HepG2 (cell line): Measurements from ENCODE around the gene GGTLC1. TPM values are rescaled to one million over a fixed set of nuclear protein-coding genes. Genes with fewer than 3 reads are reported as not detected.
"Not testable (repeated sequence)": the region's sequence is repeated elsewhere in the genome, so short reads cannot be mapped to it uniquely, and the experiment has no call there.

Experiments used
- ATAC-seq: fragments of 200-7000 bp; cut with Tn5 transposase; 3 replicates; pipeline ENCODE4 v1.9.1; 2020; ENCODE audit warnings: mild to moderate bottlenecking, moderate library complexity
- BruUV-seq: library from RNA; stranded (reverse); fragments of 400-500 nt; replicated peaks from 2 replicates; lab custom pipeline; 2021; lab: Mats Ljungman, UMichigan
- CTCF ChIA-PET: fragments of 300-600 bp; formaldehyde crosslinking; extraction: SDS; loops from one replicate; lab custom pipeline; 2021; ENCODE audit warnings: low total read pairs, inconsistent platforms, low intra/inter-chr PET ratio; lab: Yijun Ruan, JAX
- POLR2A ChIA-PET: fragments of 350-600 bp; sonication (Branson Sonifier 250); formaldehyde crosslinking; loops from one replicate; lab custom pipeline; 2020; ENCODE audit warnings: antibody characterized with exemption, inconsistent platforms; lab: Yijun Ruan, JAX
- DNase-seq: peaks from one replicate; pipeline ENCODE4 v3.0.0-alpha.2; 2015; ENCODE audit warnings: low spot score
- FAIRE-seq: peaks from 3 replicates; lab custom pipeline; 2011; peaks lifted over from hg19 to GRCh38; lab: Jason Lieb, UNC
- H2AFZ ChIP-seq: one replicate; pipeline ENCODE4 v1.6.1; 2011; ENCODE audit warnings: low read length, inconsistent platforms
- H3K27ac ChIP-seq: fragments of 300-600 bp; 3 replicates; pipeline ENCODE4 v1.8.0; 2011; ENCODE audit warnings: mixed run types, mild to moderate bottlenecking, mixed read lengths, low read length, inconsistent platforms; ENCODE audit not compliant: insufficient read depth; ENCODE audit errors: extremely low read length
- H3K27me3 ChIP-seq, 2 experiments: fragments of 200-600 bp in 1 of 2; 2 replicates in 1 of 2; 3 replicates in 1 of 2; pipeline versions ENCODE4 v1.6.0 to v1.8.0; 2011; ENCODE audit warnings: low read length in 2 of 2, mild to moderate bottlenecking in 2 of 2, moderate library complexity in 2 of 2, inconsistent platforms in 1 of 2; ENCODE audit not compliant: insufficient read depth in 2 of 2, control insufficient read depth in 1 of 2
- H3K36me3 ChIP-seq, 2 experiments: fragments of 200-600 bp in 1 of 2; replicated peaks in 1 of 2; 2 replicates in 1 of 2; 3 replicates in 1 of 2; pipeline versions ENCODE4 v1.5.1 to v1.8.0; 2011; ENCODE audit warnings: low read length in 2 of 2, inconsistent platforms in 1 of 2; ENCODE audit not compliant: insufficient read depth in 2 of 2, control insufficient read depth in 1 of 2
- H3K4me1 ChIP-seq: 2 replicates; pipeline ENCODE4 v1.5.1; 2012; ENCODE audit warnings: low read length, inconsistent platforms; ENCODE audit not compliant: insufficient read depth
- H3K4me2 ChIP-seq: 2 replicates; pipeline ENCODE4 v1.6.0; 2011; ENCODE audit warnings: low read depth, low read length, inconsistent platforms
- H3K4me3 ChIP-seq, 3 experiments: fragments of 200-600 bp in 1 of 3; sonication (generic), shearing (Covaris generic) in 1 of 3; replicated peaks in 1 of 3; 2 replicates each; pipeline ENCODE4 v1.5.1; 2011 to 2016; ENCODE audit warnings: low read length in 3 of 3, inconsistent platforms in 2 of 3, low read depth in 2 of 3, mild to moderate bottlenecking in 2 of 3, control low read depth in 1 of 3, mixed read lengths in 1 of 3; ENCODE audit not compliant: insufficient read depth in 1 of 3
- H3K79me2 ChIP-seq: one replicate; pipeline ENCODE4 v1.6.1; 2011; ENCODE audit warnings: low read length, inconsistent platforms; ENCODE audit not compliant: insufficient read depth
- H3K9ac ChIP-seq: 2 replicates; pipeline ENCODE4 v1.6.0; 2011; ENCODE audit warnings: mild to moderate bottlenecking, low read depth, low read length, inconsistent platforms; ENCODE audit not compliant: insufficient read depth
- H3K9me3 ChIP-seq: 2 replicates; pipeline ENCODE4 v1.5.1; 2012; ENCODE audit warnings: mild to moderate bottlenecking, low read length
- H4K20me1 ChIP-seq: 2 replicates; pipeline ENCODE4 v1.6.0; 2011; ENCODE audit warnings: inconsistent platforms, mild to moderate bottlenecking, low read length, moderate library complexity; ENCODE audit not compliant: insufficient read depth
- WGBS: methylation state at CpG from one replicate; pipeline ENCODE4 v1.1.6; 2017; ENCODE audit warnings: low lambda C conversion rate; 5-methylcytosine and 5-hydroxymethylcytosine counted together
- in situ Hi-C: cut with HindIII; loops from 2 replicates; pipeline ENCODE4 v1.10.0; 2017; ENCODE audit warnings: low pct_unique_long_range_greater_than_20kb; ENCODE audit not compliant: extremely low pct_ligation_motif_present
- intact Hi-C: fragments of 100-400 bp; cut with micrococcal nuclease; formaldehyde crosslinking; loops from one replicate; pipeline ENCODE4 v1.10.0; 2022; ENCODE audit not compliant: unreplicated experiment
- polyA plus RNA-seq, 8 experiments: library from polyadenylated mRNA; depleted of rRNA in 3 of 8; stranded (reverse) in 7 of 8; unstranded in 1 of 8; fragments of >200 nt; fragmentation: Illumina TruSeq in 4 of 8; extraction: Trizol in 4 of 8; gene quantifications; 2 replicates each; pipeline versions ENCODE4 v1.2.1 to v1.2.3, GENCODE V29; 2011 to 2016; ENCODE audit warnings: low read depth in 4 of 8, missing spikeins in 1 of 8, mixed read lengths in 1 of 8; ENCODE audit not compliant: insufficient read depth in 1 of 8
- total RNA-seq, 5 experiments: library from RNA; depleted of rRNA; stranded (reverse); fragments of >200 nt; fragmentation: Illumina TruSeq; extraction: Trizol; gene quantifications; 2 replicates each; pipeline ENCODE4 v1.2.3, GENCODE V29; 2016; ENCODE audit warnings: low read depth in 1 of 5
- TF ChIP-seq, protein P1 (sequence below): sonication (generic); formaldehyde crosslinking; IDR thresholded peaks from 2 replicates; pipeline ENCODE4 v1.5.0; 2020; ENCODE audit warnings: mild to moderate bottlenecking, missing genetic modification reagents, moderate library complexity

The GGTLC1 gene
- total and polyA plus RNA-seq, 2 of the 13 experiments (the other 11 are each of a cell fraction or from before 2014, with no cell fraction given): not detected

DNA sequence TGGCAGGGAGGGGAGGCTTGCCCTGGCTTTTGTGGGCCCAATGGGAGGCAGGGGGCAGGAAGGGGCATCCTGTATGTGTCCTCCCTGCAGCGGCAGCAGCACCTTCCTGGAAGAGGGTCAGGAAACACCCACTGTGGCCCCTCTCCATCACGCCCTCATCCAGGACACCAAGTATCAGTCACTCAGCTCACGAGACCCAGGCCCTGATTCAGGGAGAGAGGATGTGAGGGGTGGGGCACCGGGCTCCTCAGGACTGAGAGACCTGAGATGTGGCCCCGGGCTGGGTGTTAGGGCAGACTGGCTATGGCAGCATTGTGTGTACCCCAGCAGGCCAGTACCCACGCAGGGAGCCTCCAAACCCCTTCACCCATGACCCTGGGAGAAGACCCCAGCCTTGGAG is 9.2 kb downstream of the GGTLC1 start:
- WGBS: 59% methylated on average over 3 of the region's 6 CpGs
- H3K9ac ChIP-seq, H3K79me2 ChIP-seq, intact Hi-C loops, POLR2A ChIA-PET, H3K27ac ChIP-seq, in situ Hi-C loops, BruUV-seq, FAIRE-seq, H3K27me3 ChIP-seq, H3K9me3 ChIP-seq, H4K20me1 ChIP-seq, H3K36me3 ChIP-seq, H3K4me3 ChIP-seq, ATAC-seq, CTCF ChIA-PET, H2AFZ ChIP-seq, DNase-seq, H3K4me2 ChIP-seq: not testable (repeated sequence)
- H3K4me1 ChIP-seq: peaks cover 38% of the 10 kb centered on the region

DNA sequence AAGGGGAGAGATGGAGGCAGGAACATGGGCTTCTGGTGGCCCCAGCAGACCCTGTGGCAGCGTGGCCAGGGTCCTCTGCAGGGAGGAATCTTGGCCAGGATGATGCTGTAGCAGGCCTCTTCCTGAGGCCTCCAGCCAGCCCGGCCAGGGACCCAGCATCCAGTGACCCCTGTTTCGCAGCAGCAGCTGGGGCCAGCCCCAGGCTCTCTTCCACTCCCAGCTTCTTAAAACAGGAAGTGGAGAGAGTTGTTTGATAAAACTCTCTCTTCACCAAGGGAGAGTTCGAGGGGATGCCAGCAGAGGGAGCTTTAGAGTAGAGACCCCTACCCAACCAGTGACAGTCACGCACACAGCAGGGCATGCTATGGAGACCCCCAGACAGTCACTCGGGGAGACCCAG is 10.1 kb downstream of the GGTLC1 start:
- H2AFZ ChIP-seq, DNase-seq, H4K20me1 ChIP-seq, H3K27ac ChIP-seq, CTCF ChIA-PET, H3K27me3 ChIP-seq, H3K9ac ChIP-seq, FAIRE-seq, H3K4me2 ChIP-seq, intact Hi-C loops, BruUV-seq, H3K4me3 ChIP-seq, H3K36me3 ChIP-seq, H3K9me3 ChIP-seq, POLR2A ChIA-PET, H3K79me2 ChIP-seq, ATAC-seq, in situ Hi-C loops: not testable (repeated sequence)
- 20% methylated on average over 6 of the region's 6 CpGs for WGBS
- H3K4me1 ChIP-seq: peaks cover 35% of the 10 kb centered on the region
- TF ChIP-seq, protein P1, sequence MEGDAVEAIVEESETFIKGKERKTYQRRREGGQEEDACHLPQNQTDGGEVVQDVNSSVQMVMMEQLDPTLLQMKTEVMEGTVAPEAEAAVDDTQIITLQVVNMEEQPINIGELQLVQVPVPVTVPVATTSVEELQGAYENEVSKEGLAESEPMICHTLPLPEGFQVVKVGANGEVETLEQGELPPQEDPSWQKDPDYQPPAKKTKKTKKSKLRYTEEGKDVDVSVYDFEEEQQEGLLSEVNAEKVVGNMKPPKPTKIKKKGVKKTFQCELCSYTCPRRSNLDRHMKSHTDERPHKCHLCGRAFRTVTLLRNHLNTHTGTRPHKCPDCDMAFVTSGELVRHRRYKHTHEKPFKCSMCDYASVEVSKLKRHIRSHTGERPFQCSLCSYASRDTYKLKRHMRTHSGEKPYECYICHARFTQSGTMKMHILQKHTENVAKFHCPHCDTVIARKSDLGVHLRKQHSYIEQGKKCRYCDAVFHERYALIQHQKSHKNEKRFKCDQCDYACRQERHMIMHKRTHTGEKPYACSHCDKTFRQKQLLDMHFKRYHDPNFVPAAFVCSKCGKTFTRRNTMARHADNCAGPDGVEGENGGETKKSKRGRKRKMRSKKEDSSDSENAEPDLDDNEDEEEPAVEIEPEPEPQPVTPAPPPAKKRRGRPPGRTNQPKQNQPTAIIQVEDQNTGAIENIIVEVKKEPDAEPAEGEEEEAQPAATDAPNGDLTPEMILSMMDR (CRISPR knock-in tag): peak; percentile 45
